ENCODE data around the gene SLC22A16.
A peak's percentile ranks its signal among the peaks of the same experiment; 100 is the strongest.
"Not testable (repeated sequence)": the region's sequence is repeated elsewhere in the genome, so short reads cannot be mapped to it uniquely, and the experiment has no call there.

Gene SLC22A16

GRCh38 chr6:110476046-110476849, at the start of gene SLC22A16:
Gene SLC22A16 (minus strand): TSS chr6:110476613. CDS start chr6:110476574, 39 bp downstream.
- DNase-seq: no peak

- DNase-seq: no peak
Observed at GRCh38 chr6:110525001-110525400, 48.6 kb upstream of the SLC22A16 start.

- DNase-seq: no peak
Observed at GRCh38 chr6:110524305-110524704, 47.9 kb upstream of the SLC22A16 start.

- no peak for DNase-seq
Observed at GRCh38 chr6:110523451-110524021, 47.1 kb upstream of the SLC22A16 start.

GRCh38 chr6:110522427-110522826, 46.0 kb upstream of the SLC22A16 start:
- no peak for DNase-seq

- DNase-seq: no peak
Observed at GRCh38 chr6:110520992-110521543, 44.7 kb upstream of the SLC22A16 start.

- DNase-seq: no peak
Observed at GRCh38 chr6:110520209-110520965, 44.0 kb upstream of the SLC22A16 start.

GRCh38 chr6:110517601-110518281, 41.3 kb upstream of the SLC22A16 start:
- no peak for DNase-seq

GRCh38 chr6:110517034-110517433, 40.6 kb upstream of the SLC22A16 start:
- no peak for DNase-seq

GRCh38 chr6:110514818-110515217, 38.4 kb upstream of the SLC22A16 start:
- no peak for DNase-seq

- peak; percentile 73 for DNase-seq
Observed at GRCh38 chr6:110512991-110513390, 36.6 kb upstream of the SLC22A16 start.

GRCh38 chr6:110512549-110512948, 36.1 kb upstream of the SLC22A16 start:
- not testable (repeated sequence) for DNase-seq

GRCh38 chr6:110511401-110511800, 35.0 kb upstream of the SLC22A16 start:
- DNase-seq: no peak

GRCh38 chr6:110509617-110510241, 33.3 kb upstream of the SLC22A16 start:
- no peak for DNase-seq

GRCh38 chr6:110504891-110505290, 28.5 kb upstream of the SLC22A16 start:
- DNase-seq: not testable (repeated sequence)

- DNase-seq: no peak
Observed at GRCh38 chr6:110495949-110496348, 19.5 kb upstream of the SLC22A16 start.

GRCh38 chr6:110493253-110493800, 16.9 kb upstream of the SLC22A16 start:
- peak; percentile 96 for DNase-seq

GRCh38 chr6:110492584-110492983, 16.2 kb upstream of the SLC22A16 start:
- DNase-seq: no peak

GRCh38 chr6:110491644-110492317, 15.4 kb upstream of the SLC22A16 start:
- DNase-seq: no peak

- DNase-seq: no peak
Observed at GRCh38 chr6:110491299-110491643, 14.9 kb upstream of the SLC22A16 start.

- DNase-seq: no peak
Observed at GRCh38 chr6:110490110-110490509, 13.7 kb upstream of the SLC22A16 start.
